Gastrocnemius medialis (tissue), 4 donors: ENCODE results near the gene MARCHF11. TPM values are rescaled to one million over a fixed set of nuclear protein-coding genes. Genes with fewer than 3 reads are reported as not detected.

Source experiments
- ATAC-seq, 2 donors: fragments of 150-250 bp; one replicate each; pipeline ENCODE4 v1.9.1; 2016
- DNase-seq, 2 donors: peaks; one replicate each; pipeline ENCODE4 v3.0.0-alpha.2; 2019
- H3K27ac ChIP-seq, 4 donors: fragments of 200-600 bp; sonication (generic); 1 replicate in 1 of 4; 2 replicates in 3 of 4; pipeline ENCODE4 v1.5.1; 2016 to 2018; ENCODE audit warnings: mild to moderate bottlenecking in 2 of 4, moderate library complexity in 1 of 4
- H3K27me3 ChIP-seq, 3 donors: fragments of 200-600 bp; sonication (generic) in 2 of 3; 1 replicate in 1 of 3; 2 replicates in 2 of 3; pipeline versions ENCODE4 v1.5.1 to v1.6.0; 2016 to 2019; ENCODE audit warnings: mild to moderate bottlenecking in 1 of 3, moderate library complexity in 1 of 3
- H3K36me3 ChIP-seq, 2 donors: fragments of 200-600 bp; sonication (generic) in 1 of 2; one replicate each; pipeline ENCODE4 v1.5.1; 2017 to 2018
- H3K4me1 ChIP-seq, 2 donors: fragments of 200-600 bp; sonication (generic) in 1 of 2; one replicate each; pipeline ENCODE4 v1.5.1; 2016 to 2017; ENCODE audit warnings: mild to moderate bottlenecking in 2 of 2
- H3K4me3 ChIP-seq, 4 donors: fragments of 200-600 bp; sonication (generic) in 3 of 4; 1 replicate in 1 of 4; 2 replicates in 3 of 4; pipeline ENCODE4 v1.5.1; 2016 to 2019; ENCODE audit warnings: mild to moderate bottlenecking in 2 of 4
- H3K9me3 ChIP-seq, 3 donors: fragments of 200-600 bp; sonication (generic) in 2 of 3; 1 replicate in 1 of 3; 2 replicates in 2 of 3; pipeline ENCODE4 v1.5.1; 2016 to 2019
- CTCF ChIP-seq, 5 experiments: fragments of 450-650 bp in 3 of 5; fragments of 200-600 bp in 2 of 5; sonication (generic) in 2 of 5; IDR thresholded peaks in 4 of 5; conservative IDR thresholded peaks in 1 of 5; 1 replicate in 4 of 5; 2 replicates in 1 of 5; pipeline ENCODE4 v1.5.1; 2016 to 2019; ENCODE audit warnings: antibody characterized with exemption in 5 of 5, mild to moderate bottlenecking in 3 of 5, moderate library complexity in 3 of 5
- POLR2A ChIP-seq, 2 donors: fragments of 450-650 bp; IDR thresholded peaks; one replicate each; pipeline ENCODE4 v1.6.1; 2017; ENCODE audit warnings: antibody characterized with exemption in 2 of 2, mild to moderate bottlenecking in 2 of 2, moderate library complexity in 2 of 2
- in situ Hi-C, 4 donors: fragments of 200-750 bp; cut with MboI; loops; one replicate each; pipeline versions ENCODE4 v1.15.0 to v1.8.0; 2017; ENCODE audit warnings: low sequenced_read_pairs in 4 of 4
- intact Hi-C: fragments of 100-400 bp; cut with DNase I; formaldehyde crosslinking; loops from one replicate; pipeline ENCODE4 v1.15.1; 2023; ENCODE audit warnings: low total_unique reads
- total RNA-seq, 4 donors: library from RNA; depleted of rRNA; stranded (reverse); fragments of >200 nt; gene quantifications; one replicate each; pipeline versions ENCODE4 v1.1.0 to v1.2.3, GENCODE V29; 2016

The MARCHF11 gene
- total RNA-seq, 4 donors from 2014 or later, result not detected

GRCh38 chr5:16147179-16147900 is 32.3 kb downstream of the MARCHF11 start:
- ATAC-seq (no peak), DNase-seq (no peak)
- Histone ChIP-seq H3K4me1 (no peaks in the 10 kb centered on the region), H3K9me3 (no peaks in the 10 kb centered on the region), H3K4me3 (no peak overlapping the region), H3K27ac (no peak overlapping the region), H3K36me3 (no peaks in the 10 kb centered on the region), H3K27me3 (no peaks in the 10 kb centered on the region)
- in situ Hi-C loops (no loop called here), intact Hi-C loops (no loop called here)
- TF ChIP-seq CTCF (IDR thresholded peaks at IDR 0.05 in 4 of 5, conservative IDR thresholded peaks at IDR 0.05 in 1 of 5) (no peak), POLR2A (IDR thresholded peaks at IDR 0.05) (no peak)

GRCh38 chr5:16144416-16144815 is 35.2 kb downstream of the MARCHF11 start:
- no peaks in the 10 kb centered on the region for H3K9me3 ChIP-seq
- no peaks in the 10 kb centered on the region for H3K27me3 ChIP-seq
- DNase-seq (no peak), ATAC-seq (no peak)
- intact Hi-C loops (no loop called here), in situ Hi-C loops (no loop called here)
- H3K4me1 ChIP-seq, result no peaks in the 10 kb centered on the region
- TF ChIP-seq POLR2A (IDR thresholded peaks at IDR 0.05) (no peak), CTCF (IDR thresholded peaks at IDR 0.05 in 4 of 5, conservative IDR thresholded peaks at IDR 0.05 in 1 of 5) (no peak)
- H3K4me3 ChIP-seq, result no peak overlapping the region
- no peak overlapping the region for H3K27ac ChIP-seq
- H3K36me3 ChIP-seq, result no peaks in the 10 kb centered on the region

- no peaks in the 10 kb centered on the region for H3K36me3 ChIP-seq
- H3K9me3 ChIP-seq, result no peaks in the 10 kb centered on the region
- no peak for TF ChIP-seq POLR2A (IDR thresholded peaks at IDR 0.05)
- no peak for TF ChIP-seq CTCF (IDR thresholded peaks at IDR 0.05 in 4 of 5, conservative IDR thresholded peaks at IDR 0.05 in 1 of 5)
- ATAC-seq (no peak), DNase-seq (no peak)
- in situ Hi-C loops (no loop called here), intact Hi-C loops (no loop called here)
- H3K27me3 ChIP-seq, result no peaks in the 10 kb centered on the region
- H3K4me3 ChIP-seq, result no peak overlapping the region
- no peak overlapping the region for H3K27ac ChIP-seq
- H3K4me1 ChIP-seq, result no peaks in the 10 kb centered on the region
Measured at GRCh38 chr5:16143361-16144049, 36.1 kb downstream of the MARCHF11 start.

GRCh38 chr5:16140944-16141343 is 38.6 kb downstream of the MARCHF11 start:
- H3K4me1 ChIP-seq, result no peaks in the 10 kb centered on the region
- no peaks in the 10 kb centered on the region for H3K27me3 ChIP-seq
- no peaks in the 10 kb centered on the region for H3K9me3 ChIP-seq
- no peaks in the 10 kb centered on the region for H3K36me3 ChIP-seq
- DNase-seq, result no peak
- no peak overlapping the region for H3K4me3 ChIP-seq
- H3K27ac ChIP-seq, result no peak overlapping the region
- intact Hi-C loops, result no loop called here
- in situ Hi-C loops, result no loop called here
- TF ChIP-seq CTCF (IDR thresholded peaks at IDR 0.05 in 4 of 5, conservative IDR thresholded peaks at IDR 0.05 in 1 of 5) (no peak), POLR2A (IDR thresholded peaks at IDR 0.05) (no peak)
- ATAC-seq, result no peak
